Lower lobe of right lung (tissue), 2 donors: Measurements from ENCODE around the gene LLGL1. TPM values are rescaled to one million over a fixed set of nuclear protein-coding genes. Genes with fewer than 3 reads are reported as not detected.

Experiments
- ATAC-seq, 2 donors: fragments of 200-7000 bp; cut with Tn5 transposase; one replicate each; pipeline ENCODE4 v1.9.1; 2020 to 2022; ENCODE audit warnings: mild to moderate bottlenecking in 2 of 2, moderate library complexity in 2 of 2
- DNase-seq: peaks from one replicate; pipeline ENCODE4 v3.0.0-alpha.2; 2020
- H3K27ac ChIP-seq: fragments of 200-600 bp; one replicate; pipeline ENCODE4 v1.8.0; 2022
- H3K27me3 ChIP-seq: fragments of 200-600 bp; one replicate; pipeline ENCODE4 v1.8.0; 2022; ENCODE audit warnings: low read depth
- H3K36me3 ChIP-seq: fragments of 200-600 bp; one replicate; pipeline ENCODE4 v1.8.0; 2022; ENCODE audit warnings: mild to moderate bottlenecking
- H3K4me1 ChIP-seq: fragments of 200-600 bp; one replicate; pipeline ENCODE4 v1.8.0; 2022
- H3K4me3 ChIP-seq: fragments of 200-600 bp; one replicate; pipeline ENCODE4 v1.8.0; 2022; ENCODE audit warnings: mild to moderate bottlenecking
- H3K9me3 ChIP-seq: fragments of 200-600 bp; one replicate; pipeline ENCODE4 v1.8.0; 2022
- CTCF ChIP-seq: fragments of 200-600 bp; IDR thresholded peaks from one replicate; pipeline ENCODE4 v1.8.0; 2022; ENCODE audit warnings: antibody characterized with exemption, mild to moderate bottlenecking
- intact Hi-C: fragments of 100-400 bp; cut with DNase I; formaldehyde crosslinking; loops from one replicate; pipeline ENCODE4 v1.11.0; 2022
- total RNA-seq: library from RNA; stranded (reverse); fragmentation: NEBNext Ultra II Directional; extraction: Animal tissue kit (Norgen Biotek cat#: 25700); gene quantifications from one replicate; pipeline ENCODE4 v1.2.1, GENCODE V29; 2021
- donor health status: DM: no; HTN: yes; CAD: no; lungs with severe emphysema.

Gene LLGL1
- total RNA-seq, 1 donor from 2014 or later, result 12.0 TPM

DNA sequence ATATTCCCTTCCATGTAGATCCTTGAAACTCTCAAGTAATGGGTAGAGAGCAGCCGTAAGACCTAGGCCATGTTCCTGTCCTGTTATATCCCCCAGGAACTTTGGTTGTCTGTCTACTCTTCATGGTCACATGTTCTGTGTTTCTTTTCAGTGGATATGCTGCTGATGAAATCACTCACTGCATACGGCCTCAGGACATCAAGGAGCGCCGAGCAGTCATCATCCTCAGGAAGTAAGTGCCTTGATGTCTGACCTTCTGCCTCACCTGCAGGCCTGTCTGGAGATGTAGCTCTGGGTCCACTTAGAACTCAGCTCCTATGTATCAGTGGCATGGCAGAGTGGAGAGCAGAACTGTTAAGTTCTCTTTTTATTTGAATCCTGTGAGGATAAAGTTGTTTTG is 30.6 kb upstream of the LLGL1 start:
- Histone ChIP-seq H3K4me3 (no peak overlapping the region), H3K27ac (no peak overlapping the region), H3K36me3 (peaks cover 65% of the 10 kb centered on the region), H3K9me3 (no peaks in the 10 kb centered on the region), H3K4me1 (peaks cover 53% of the 10 kb centered on the region), H3K27me3 (no peaks in the 10 kb centered on the region)
- ATAC-seq (no peak), DNase-seq (no peak)
- no peak for TF ChIP-seq CTCF
- intact Hi-C loops, result no loop called here

GRCh38 chr17:18195246-18195645 is 30.2 kb upstream of the LLGL1 start:
- Histone ChIP-seq H3K27ac (no peak overlapping the region), H3K36me3 (peaks cover 63% of the 10 kb centered on the region)

GRCh38 chr17:18197535-18198194 is 27.8 kb upstream of the LLGL1 start:
- H3K27ac ChIP-seq, result no peak overlapping the region
- ATAC-seq (no peak), DNase-seq (no peak)
- intact Hi-C loops, result no loop called here
- H3K36me3 ChIP-seq, result peaks cover 70% of the 10 kb centered on the region
- peaks cover 30% of the 10 kb centered on the region for H3K4me1 ChIP-seq
- H3K4me3 ChIP-seq, result no peak overlapping the region
- H3K9me3 ChIP-seq, result no peaks in the 10 kb centered on the region
- no peak for TF ChIP-seq CTCF
- H3K27me3 ChIP-seq, result no peaks in the 10 kb centered on the region

More at GRCh38 chr17:18195246-18195645, 30.2 kb upstream of the LLGL1 start:
- intact Hi-C loops, result no loop called here
- DNase-seq (no peak), ATAC-seq (no peak)
- no peak overlapping the region for H3K4me3 ChIP-seq
- H3K9me3 ChIP-seq, result no peaks in the 10 kb centered on the region
- H3K27me3 ChIP-seq, result no peaks in the 10 kb centered on the region
- no peak for TF ChIP-seq CTCF
- H3K4me1 ChIP-seq, result peaks cover 51% of the 10 kb centered on the region

DNA sequence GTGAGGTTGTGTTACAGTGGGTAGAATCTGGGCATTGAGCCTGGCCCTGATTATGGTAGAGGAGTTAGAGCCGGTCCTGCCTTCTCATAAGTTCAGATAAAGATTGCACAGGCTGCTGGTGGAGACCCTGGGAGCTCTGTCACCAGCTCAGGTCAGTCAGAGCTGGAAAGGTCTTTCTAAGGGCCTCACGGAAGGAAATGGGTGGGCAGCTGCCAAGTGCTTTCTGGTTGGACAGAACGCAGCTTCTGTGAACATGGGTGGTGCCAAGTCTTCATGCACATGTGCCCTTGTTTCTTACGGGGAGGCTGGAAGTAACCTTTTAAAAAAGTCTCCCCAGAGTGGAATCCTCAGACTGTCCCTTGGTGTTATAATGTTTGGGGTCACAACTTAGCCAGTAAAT is 26.9 kb upstream of the LLGL1 start:
- Histone ChIP-seq H3K27ac (no peak overlapping the region), H3K27me3 (no peaks in the 10 kb centered on the region), H3K36me3 (peaks cover 78% of the 10 kb centered on the region), H3K4me1 (peaks cover 30% of the 10 kb centered on the region), H3K9me3 (no peaks in the 10 kb centered on the region), H3K4me3 (no peak overlapping the region)
- TF ChIP-seq CTCF, result no peak
- intact Hi-C loops, result no loop called here
- DNase-seq (no peak), ATAC-seq (no peak)

DNA sequence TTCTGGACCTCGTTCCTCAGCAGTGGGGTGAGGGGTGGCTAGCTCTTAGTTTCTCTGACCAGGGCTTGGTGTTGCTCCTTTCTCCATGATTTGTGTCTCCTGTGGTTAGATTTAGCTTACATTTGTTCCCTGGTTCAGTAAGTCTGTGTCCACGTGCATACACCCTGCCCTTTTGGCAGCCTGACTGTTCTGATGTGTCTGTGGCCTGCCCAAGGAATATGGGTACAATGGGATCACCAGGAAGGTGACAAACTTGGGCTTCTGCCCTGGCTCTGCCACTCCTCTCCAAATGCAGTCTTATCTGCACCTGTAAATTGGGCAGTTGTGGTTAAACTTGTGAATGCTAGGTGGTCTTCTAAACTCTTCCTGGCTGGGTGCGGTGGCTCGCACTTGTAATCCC is 24.3 kb upstream of the LLGL1 start:
- Histone ChIP-seq H3K27ac (no peak overlapping the region), H3K4me1 (peaks cover 30% of the 10 kb centered on the region), H3K9me3 (no peaks in the 10 kb centered on the region), H3K27me3 (no peaks in the 10 kb centered on the region), H3K36me3 (peaks cover 84% of the 10 kb centered on the region), H3K4me3 (no peak overlapping the region)
- no peak for TF ChIP-seq CTCF
- intact Hi-C loops, result no loop called here
- DNase-seq (no peak), ATAC-seq (no peak)
